Measurements from ENCODE around the gene DLST.

Gene DLST

GRCh38 chr14:74852922-74853530, 28.7 kb upstream of the DLST start:
- Histone ChIP-seq H3K36me3 (ENCODE audit: insufficient read depth, low read length) (no peaks in the 10 kb centered on the region), H3K4me2 (ENCODE audit: low read depth, low read length, poor library complexity, severe bottlenecking) (no peak overlapping the region), H3K9ac (ENCODE audit: low read depth, low read length, poor library complexity, severe bottlenecking) (no peak overlapping the region), H3K9me3 (ENCODE audit: insufficient read depth, low read depth, low read length) (no peaks in the 10 kb centered on the region), H3F3A (ENCODE audit: low read depth) (no peaks in the 10 kb centered on the region), H2AFZ (ENCODE audit: low read length) (no peak overlapping the region), H3K4me3 (ENCODE audit: low read length, poor library complexity, severe bottlenecking) (no peak overlapping the region), H3K4me1 (ENCODE audit: insufficient read depth, low read length, poor library complexity, severe bottlenecking) (no peaks in the 10 kb centered on the region), H3K27me3 (ENCODE audit: insufficient read depth, low read length, poor library complexity, severe bottlenecking) (no peaks in the 10 kb centered on the region), H4K20me1 (ENCODE audit: insufficient read depth, low read length, poor library complexity, severe bottlenecking) (no peaks in the 10 kb centered on the region), H3K79me2 (ENCODE audit: insufficient read depth, low read length) (no peaks in the 10 kb centered on the region), H3K9me2 (replicated peaks; ENCODE audit: low read depth, low read length) (no peaks in the 10 kb centered on the region)
- TF ChIP-seq CTCF (conservative IDR thresholded peaks at IDR 0.05; ENCODE audit: low read length) (no peak), EZH2phosphoT487 (IDR thresholded peaks at IDR 0.05; ENCODE audit: borderline replicate concordance) (no peak)

GRCh38 chr14:74853581-74853980, 28.1 kb upstream of the DLST start:
- H3K79me2 ChIP-seq (ENCODE audit: insufficient read depth, low read length), result no peaks in the 10 kb centered on the region
- no peaks in the 10 kb centered on the region for H3K27me3 ChIP-seq (ENCODE audit: insufficient read depth, low read length, poor library complexity, severe bottlenecking)
- H2AFZ ChIP-seq (ENCODE audit: low read length), result no peak overlapping the region
- no peaks in the 10 kb centered on the region for H3K36me3 ChIP-seq (ENCODE audit: insufficient read depth, low read length)
- no peaks in the 10 kb centered on the region for H3K9me2 ChIP-seq (replicated peaks; ENCODE audit: low read depth, low read length)
- no peak overlapping the region for H3K4me3 ChIP-seq (ENCODE audit: low read length, poor library complexity, severe bottlenecking)
- no peak overlapping the region for H3K4me2 ChIP-seq (ENCODE audit: low read depth, low read length, poor library complexity, severe bottlenecking)
- no peaks in the 10 kb centered on the region for H4K20me1 ChIP-seq (ENCODE audit: insufficient read depth, low read length, poor library complexity, severe bottlenecking)
- H3K9me3 ChIP-seq (ENCODE audit: insufficient read depth, low read depth, low read length), result no peaks in the 10 kb centered on the region
- H3K9ac ChIP-seq (ENCODE audit: low read depth, low read length, poor library complexity, severe bottlenecking), result no peak overlapping the region
- no peaks in the 10 kb centered on the region for H3K4me1 ChIP-seq (ENCODE audit: insufficient read depth, low read length, poor library complexity, severe bottlenecking)
- TF ChIP-seq EZH2phosphoT487 (IDR thresholded peaks at IDR 0.05; ENCODE audit: borderline replicate concordance), result no peak
- no peak for TF ChIP-seq CTCF (conservative IDR thresholded peaks at IDR 0.05; ENCODE audit: low read length)
- H3F3A ChIP-seq (ENCODE audit: low read depth), result no peaks in the 10 kb centered on the region

GRCh38 chr14:74855021-74855420, 26.7 kb upstream of the DLST start:
- H3K9ac ChIP-seq (ENCODE audit: low read depth, low read length, poor library complexity, severe bottlenecking), result no peak overlapping the region
- no peaks in the 10 kb centered on the region for H3K4me1 ChIP-seq (ENCODE audit: insufficient read depth, low read length, poor library complexity, severe bottlenecking)
- H3K4me3 ChIP-seq (ENCODE audit: low read length, poor library complexity, severe bottlenecking), result no peak overlapping the region
- no peak for TF ChIP-seq EZH2phosphoT487 (IDR thresholded peaks at IDR 0.05; ENCODE audit: borderline replicate concordance)
- no peak for TF ChIP-seq CTCF (conservative IDR thresholded peaks at IDR 0.05; ENCODE audit: low read length)
- no peaks in the 10 kb centered on the region for H3F3A ChIP-seq (ENCODE audit: low read depth)
- H3K27me3 ChIP-seq (ENCODE audit: insufficient read depth, low read length, poor library complexity, severe bottlenecking), result no peaks in the 10 kb centered on the region
- no peak overlapping the region for H3K4me2 ChIP-seq (ENCODE audit: low read depth, low read length, poor library complexity, severe bottlenecking)
- no peaks in the 10 kb centered on the region for H3K9me3 ChIP-seq (ENCODE audit: insufficient read depth, low read depth, low read length)
- H3K36me3 ChIP-seq (ENCODE audit: insufficient read depth, low read length), result no peaks in the 10 kb centered on the region
- H2AFZ ChIP-seq (ENCODE audit: low read length), result no peak overlapping the region
- no peaks in the 10 kb centered on the region for H4K20me1 ChIP-seq (ENCODE audit: insufficient read depth, low read length, poor library complexity, severe bottlenecking)
- H3K79me2 ChIP-seq (ENCODE audit: insufficient read depth, low read length), result no peaks in the 10 kb centered on the region
- no peaks in the 10 kb centered on the region for H3K9me2 ChIP-seq (replicated peaks; ENCODE audit: low read depth, low read length)

All from Loucy (cell line).